T-helper 1 cell treated with Interleukin-12 subunit alpha and Interleukin-12 subunit beta and Interleukin-4 antibody, amounts not matched to agents 30 μg/mL and 1 μg/mL, for 36 hours (primary cell): ENCODE results near the gene TBL1X.

Experiments used
- H3K27ac Mint-ChIP-seq: one replicate; pipeline ENCODE4 v1.8.0; 2021; ENCODE audit warnings: mild to moderate bottlenecking, mixed read lengths
- H3K27me3 Mint-ChIP-seq: one replicate; pipeline ENCODE4 v1.8.0; 2021; ENCODE audit warnings: low read depth, mixed read lengths
- H3K36me3 Mint-ChIP-seq: one replicate; pipeline ENCODE4 v1.8.0; 2021; ENCODE audit warnings: low read depth, mixed read lengths
- H3K4me1 Mint-ChIP-seq: one replicate; pipeline ENCODE4 v1.8.0; 2021; ENCODE audit warnings: low read depth, mixed read lengths
- H3K4me3 Mint-ChIP-seq: one replicate; pipeline ENCODE4 v1.8.0; 2021; ENCODE audit warnings: mild to moderate bottlenecking, moderate library complexity, mixed read lengths
- H3K9me3 Mint-ChIP-seq: one replicate; pipeline ENCODE4 v1.8.0; 2021; ENCODE audit warnings: mixed read lengths

The TBL1X gene

GRCh38 chrX:9729171-9729885 lies 264.5 kb downstream of the TBL1X start:
- Mint-ChIP-seq H3K4me3 (no peak overlapping the region), H3K36me3 (peaks cover 5% of the 10 kb centered on the region), H3K27me3 (no peaks in the 10 kb centered on the region), H3K4me1 (peaks cover 3% of the 10 kb centered on the region), H3K27ac (no peak overlapping the region), H3K9me3 (peaks cover 18% of the 10 kb centered on the region)

DNA sequence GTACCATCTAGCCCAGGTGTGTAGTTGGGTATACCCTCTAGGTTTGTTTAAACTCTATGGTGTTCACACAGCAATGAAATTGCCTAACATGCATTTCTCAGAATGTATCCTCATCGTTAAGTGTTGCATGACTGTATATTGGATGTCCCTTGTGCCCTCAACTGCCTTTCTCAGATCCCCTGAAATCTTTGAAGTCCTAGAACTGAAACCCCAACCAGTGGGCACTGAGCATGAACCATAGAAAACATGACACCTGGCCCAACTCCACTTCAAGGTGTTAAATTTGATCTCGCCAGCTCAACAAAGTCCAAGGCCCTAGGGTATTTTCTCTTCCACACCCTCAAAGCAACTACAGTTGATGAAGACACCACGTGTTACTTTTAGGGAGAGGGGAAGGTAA lies 265.2 kb downstream of the TBL1X start:
- Mint-ChIP-seq H3K4me3 (no peak overlapping the region), H3K36me3 (peaks cover 5% of the 10 kb centered on the region)

GRCh38 chrX:9730752-9731151 lies 265.9 kb downstream of the TBL1X start:
- Mint-ChIP-seq H3K27me3 (no peaks in the 10 kb centered on the region), H3K4me3 (no peak overlapping the region), H3K4me1 (peaks cover 3% of the 10 kb centered on the region), H3K9me3 (peaks cover 18% of the 10 kb centered on the region), H3K36me3 (peaks cover 5% of the 10 kb centered on the region), H3K27ac (no peak overlapping the region)

More for the DNA sequence above, 265.2 kb downstream of the TBL1X start:
- no peaks in the 10 kb centered on the region for H3K27me3 Mint-ChIP-seq
- peaks cover 18% of the 10 kb centered on the region for H3K9me3 Mint-ChIP-seq
- H3K27ac Mint-ChIP-seq = no peak overlapping the region
- peaks cover 3% of the 10 kb centered on the region for H3K4me1 Mint-ChIP-seq

GRCh38 chrX:9737363-9737762 lies 272.5 kb downstream of the TBL1X start:
- Mint-ChIP-seq H3K4me3 (no peak overlapping the region), H3K27me3 (peaks cover 7% of the 10 kb centered on the region), H3K27ac (no peak overlapping the region), H3K4me1 (no peaks in the 10 kb centered on the region), H3K9me3 (no peaks in the 10 kb centered on the region), H3K36me3 (no peaks in the 10 kb centered on the region)

- no peak overlapping the region for H3K27ac Mint-ChIP-seq
- H3K36me3 Mint-ChIP-seq = no peaks in the 10 kb centered on the region
- no peak overlapping the region for H3K4me3 Mint-ChIP-seq
- H3K4me1 Mint-ChIP-seq = no peaks in the 10 kb centered on the region
- H3K27me3 Mint-ChIP-seq = peaks cover 7% of the 10 kb centered on the region
- H3K9me3 Mint-ChIP-seq = no peaks in the 10 kb centered on the region
Measured at GRCh38 chrX:9738151-9738550, 273.3 kb downstream of the TBL1X start.

- H3K27me3 Mint-ChIP-seq = peaks cover 7% of the 10 kb centered on the region
- no peaks in the 10 kb centered on the region for H3K4me1 Mint-ChIP-seq
- H3K4me3 Mint-ChIP-seq = no peak overlapping the region
- no peak overlapping the region for H3K27ac Mint-ChIP-seq
- H3K9me3 Mint-ChIP-seq = peaks cover 4% of the 10 kb centered on the region
- H3K36me3 Mint-ChIP-seq = no peaks in the 10 kb centered on the region
Measured at GRCh38 chrX:9739130-9739529, 274.3 kb downstream of the TBL1X start.

- H3K9me3 Mint-ChIP-seq = peaks cover 10% of the 10 kb centered on the region
Measured at GRCh38 chrX:9745417-9746115, 280.7 kb downstream of the TBL1X start.

DNA sequence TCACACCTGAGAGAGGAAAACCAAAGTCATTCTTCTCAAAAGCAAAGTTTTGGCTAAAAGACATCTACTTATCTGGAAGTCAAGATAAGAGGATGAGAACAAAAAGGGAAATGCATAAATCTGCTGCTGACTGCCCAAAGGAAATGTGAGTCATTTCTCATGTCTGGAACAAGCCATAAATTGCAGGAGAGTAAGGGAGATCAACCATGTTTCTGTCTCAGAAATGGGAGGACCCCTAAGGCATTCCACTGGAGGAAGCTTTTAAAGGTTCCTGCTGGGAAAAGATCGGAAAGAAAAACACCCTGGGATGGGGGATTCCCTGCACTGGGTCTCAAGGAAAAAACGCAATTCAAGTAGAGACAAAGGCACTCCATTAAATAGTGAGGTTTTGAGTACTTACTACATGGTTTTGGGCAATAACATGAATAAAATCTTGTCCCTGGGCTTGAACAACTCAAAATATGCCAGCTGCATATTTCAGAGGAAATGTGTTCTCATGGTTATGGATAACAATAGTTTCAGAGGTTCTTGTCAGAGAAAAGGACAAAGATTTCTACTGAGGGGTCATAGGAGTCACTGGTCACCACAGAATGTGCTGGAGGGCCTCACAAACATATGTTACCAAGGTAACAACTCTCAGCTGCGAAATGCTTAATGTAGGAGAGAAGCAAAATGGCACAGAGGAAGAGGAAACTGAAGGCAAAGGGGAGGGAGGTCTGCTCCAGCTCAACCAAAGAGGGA lies 281.5 kb downstream of the TBL1X start:
- Mint-ChIP-seq H3K36me3 (peaks cover 10% of the 10 kb centered on the region), H3K4me3 (no peak overlapping the region), H3K4me1 (peaks cover 13% of the 10 kb centered on the region), H3K9me3 (peaks cover 10% of the 10 kb centered on the region), H3K27me3 (no peaks in the 10 kb centered on the region), H3K27ac (no peak overlapping the region)

More at GRCh38 chrX:9745417-9746115, 280.7 kb downstream of the TBL1X start:
- peak overlapping the region; percentile 35 for H3K4me3 Mint-ChIP-seq
- H3K36me3 Mint-ChIP-seq = peaks cover 10% of the 10 kb centered on the region
- H3K27me3 Mint-ChIP-seq = no peaks in the 10 kb centered on the region
- peaks cover 13% of the 10 kb centered on the region for H3K4me1 Mint-ChIP-seq
- peak overlapping the region; percentile 5 for H3K27ac Mint-ChIP-seq

DNA sequence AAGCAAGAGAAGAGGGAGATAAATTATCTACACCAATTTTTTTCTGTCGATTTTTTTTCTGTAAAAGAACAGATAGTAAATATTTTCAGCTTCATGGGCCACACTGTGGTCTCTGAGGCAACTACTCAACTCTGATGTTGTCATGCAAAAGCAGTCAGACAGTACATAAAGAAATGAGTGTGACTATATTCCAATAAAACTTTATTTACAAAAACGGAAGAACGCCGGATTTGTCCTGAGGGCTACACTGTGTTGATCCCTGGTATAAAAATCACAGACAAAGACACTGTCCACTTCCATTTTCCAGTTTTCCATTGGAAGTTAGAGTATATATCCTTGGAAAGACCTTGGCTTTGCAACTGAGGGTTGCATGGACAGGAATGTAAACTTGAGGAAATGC lies 282.8 kb downstream of the TBL1X start:
- Mint-ChIP-seq H3K4me1 (peaks cover 13% of the 10 kb centered on the region), H3K36me3 (peaks cover 10% of the 10 kb centered on the region), H3K27ac (no peak overlapping the region), H3K9me3 (peaks cover 10% of the 10 kb centered on the region), H3K4me3 (no peak overlapping the region), H3K27me3 (no peaks in the 10 kb centered on the region)

GRCh38 chrX:9749146-9749692 lies 284.4 kb downstream of the TBL1X start:
- H3K27ac Mint-ChIP-seq = no peak overlapping the region
- H3K9me3 Mint-ChIP-seq = peaks cover 6% of the 10 kb centered on the region
- H3K4me1 Mint-ChIP-seq = peaks cover 13% of the 10 kb centered on the region
- no peak overlapping the region for H3K4me3 Mint-ChIP-seq
- H3K27me3 Mint-ChIP-seq = no peaks in the 10 kb centered on the region
- H3K36me3 Mint-ChIP-seq = peaks cover 10% of the 10 kb centered on the region

- H3K4me3 Mint-ChIP-seq = no peak overlapping the region
- no peaks in the 10 kb centered on the region for H3K27me3 Mint-ChIP-seq
- H3K9me3 Mint-ChIP-seq = no peaks in the 10 kb centered on the region
- no peaks in the 10 kb centered on the region for H3K36me3 Mint-ChIP-seq
- no peaks in the 10 kb centered on the region for H3K4me1 Mint-ChIP-seq
- no peak overlapping the region for H3K27ac Mint-ChIP-seq
Measured at GRCh38 chrX:9757366-9757765, 292.5 kb downstream of the TBL1X start.

DNA sequence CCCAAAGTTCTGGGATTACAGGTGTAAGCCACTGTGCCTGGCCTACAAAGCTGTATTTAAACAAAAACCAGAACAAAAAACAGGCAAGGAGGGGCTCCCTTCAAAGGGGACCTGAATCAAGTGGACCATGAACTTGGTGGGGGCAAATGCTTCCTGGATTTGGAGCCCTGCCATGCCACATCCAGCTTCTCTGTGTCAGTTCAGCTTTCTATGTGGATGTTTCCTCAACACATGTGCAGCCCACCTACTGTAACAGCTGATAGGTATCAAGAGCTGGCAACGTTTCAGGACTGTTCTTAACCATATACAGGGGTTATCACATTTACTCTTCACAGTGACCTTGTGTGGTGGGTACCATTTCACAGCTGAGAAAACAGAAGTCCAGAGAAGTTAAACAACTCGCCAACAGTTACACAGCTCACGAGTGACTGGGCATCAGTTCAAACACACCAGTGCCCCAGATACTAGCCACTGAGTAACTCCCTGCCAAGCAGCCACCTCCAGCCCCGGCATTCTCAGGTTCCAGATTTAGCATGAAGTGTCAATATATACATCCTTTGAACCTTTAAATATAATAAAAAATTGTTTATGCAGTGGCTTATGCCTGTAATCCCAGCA lies 293.3 kb downstream of the TBL1X start:
- Mint-ChIP-seq H3K27ac (no peak overlapping the region), H3K36me3 (no peaks in the 10 kb centered on the region), H3K9me3 (no peaks in the 10 kb centered on the region), H3K27me3 (no peaks in the 10 kb centered on the region), H3K4me3 (no peak overlapping the region), H3K4me1 (no peaks in the 10 kb centered on the region)

DNA sequence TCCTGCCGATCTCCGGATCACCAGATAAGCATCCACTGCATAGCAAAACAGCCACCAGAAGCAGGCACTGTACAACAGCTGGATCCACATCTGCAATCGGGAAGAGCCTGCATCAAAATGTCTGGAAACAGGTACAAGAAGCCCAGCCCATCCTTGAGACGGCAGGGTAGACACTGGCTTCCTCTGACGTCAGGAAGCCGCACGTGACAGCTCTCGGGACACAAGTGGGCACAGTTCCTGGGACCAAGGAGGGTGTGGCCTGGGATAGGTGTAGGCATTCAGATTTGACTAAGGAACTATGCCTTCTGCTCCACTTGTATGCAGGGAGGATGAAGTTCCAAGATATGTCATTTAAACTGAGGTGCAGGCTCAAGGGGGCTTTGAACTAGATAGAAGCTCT lies 294.5 kb downstream of the TBL1X start:
- no peak overlapping the region for H3K27ac Mint-ChIP-seq
- no peaks in the 10 kb centered on the region for H3K9me3 Mint-ChIP-seq
- no peaks in the 10 kb centered on the region for H3K27me3 Mint-ChIP-seq
- H3K4me3 Mint-ChIP-seq = no peak overlapping the region
- no peaks in the 10 kb centered on the region for H3K36me3 Mint-ChIP-seq
- no peaks in the 10 kb centered on the region for H3K4me1 Mint-ChIP-seq

DNA sequence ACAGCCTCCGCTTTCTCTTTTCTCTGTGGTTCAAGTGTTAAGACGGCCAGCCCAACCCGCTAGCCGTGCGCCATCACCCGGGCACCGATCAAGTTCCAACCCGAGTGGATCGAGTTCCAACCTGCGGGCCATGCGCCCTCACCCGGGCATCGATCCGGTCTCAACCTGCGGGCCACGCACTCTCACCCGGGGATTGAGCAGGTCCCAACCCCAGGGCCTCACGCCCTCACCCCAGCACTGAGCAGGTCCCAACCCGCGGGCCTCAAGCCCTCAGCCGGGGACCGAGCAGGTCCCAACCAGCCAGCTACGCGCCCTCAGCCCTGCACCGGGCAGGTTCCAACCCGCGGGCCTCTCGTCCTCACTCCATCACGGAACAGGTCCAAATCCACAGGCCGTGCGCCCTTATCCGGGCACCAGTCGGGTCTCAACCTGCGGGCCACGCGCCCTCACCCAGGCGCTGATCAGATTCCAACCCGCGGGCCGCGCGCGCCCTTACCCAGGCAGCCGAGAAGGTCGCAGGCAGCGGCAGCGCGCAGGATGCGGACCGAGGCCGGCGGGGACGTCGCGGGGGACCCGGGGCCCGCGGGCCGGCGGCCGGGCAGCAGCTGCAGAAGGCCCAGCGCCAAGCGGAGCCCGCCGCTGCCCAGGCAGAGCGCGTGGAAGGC lies 300.3 kb downstream of the TBL1X start:
- Mint-ChIP-seq H3K27ac (no peak overlapping the region), H3K36me3 (no peaks in the 10 kb centered on the region), H3K4me1 (no peaks in the 10 kb centered on the region), H3K4me3 (no peak overlapping the region), H3K9me3 (no peaks in the 10 kb centered on the region), H3K27me3 (peaks cover 11% of the 10 kb centered on the region)
